Duodenal mucosa (tissue), 2 donors: Measurements from ENCODE around the gene DPP10.

Experiments used
- H3K27ac ChIP-seq: one replicate; pipeline ENCODE4 v1.7.0; 2013; ENCODE audit warnings: low read depth, low read length
- H3K27me3 ChIP-seq, 2 donors: one replicate each; pipeline ENCODE4 v1.7.0; 2013; ENCODE audit warnings: low read length in 2 of 2, control low read depth in 1 of 2; ENCODE audit not compliant: insufficient read depth in 2 of 2, control insufficient read depth in 1 of 2
- H3K36me3 ChIP-seq, 2 donors: one replicate each; pipeline ENCODE4 v1.7.0; 2013; ENCODE audit warnings: low read length in 2 of 2, control low read depth in 1 of 2; ENCODE audit not compliant: insufficient read depth in 2 of 2, control insufficient read depth in 1 of 2
- H3K4me1 ChIP-seq, 2 donors: one replicate each; pipeline ENCODE4 v1.7.0; 2013; ENCODE audit warnings: low read length in 2 of 2, control low read depth in 1 of 2; ENCODE audit not compliant: insufficient read depth in 2 of 2, control insufficient read depth in 1 of 2
- H3K4me3 ChIP-seq, 2 donors: one replicate each; pipeline ENCODE4 v1.7.0; 2013; ENCODE audit warnings: low read length in 2 of 2, low read depth in 1 of 2
- H3K9ac ChIP-seq, 2 donors: one replicate each; pipeline ENCODE4 v1.7.0; 2013; ENCODE audit warnings: low read length in 2 of 2, low read depth in 1 of 2
- H3K9me3 ChIP-seq, 2 donors: one replicate each; pipeline ENCODE4 v1.7.0; 2013; ENCODE audit warnings: low read length in 2 of 2, control low read depth in 1 of 2; ENCODE audit not compliant: control insufficient read depth in 1 of 2

Gene DPP10

DNA sequence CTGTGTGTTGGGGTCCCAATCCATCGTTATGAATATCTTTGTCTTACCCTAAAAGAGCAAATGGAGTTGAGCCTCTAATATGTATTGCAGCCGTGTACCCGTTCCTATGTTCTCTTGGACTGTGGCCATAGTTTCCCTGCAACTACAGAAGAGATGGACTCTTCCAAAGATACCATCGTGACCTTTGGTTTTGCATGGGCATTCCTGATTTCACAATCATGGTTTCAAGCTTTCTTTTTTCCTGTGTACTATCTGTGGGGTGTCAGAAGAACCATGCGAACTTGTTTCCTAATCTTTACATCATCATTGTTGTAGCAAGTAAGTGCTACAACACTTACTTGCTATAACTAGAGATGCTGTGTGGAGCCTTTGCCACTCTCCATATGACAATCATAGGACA lies 1295.7 kb downstream of the DPP10 start:
- Histone ChIP-seq H3K36me3 (no peaks in the 10 kb centered on the region), H3K4me3 (no peak overlapping the region)

GRCh38 chr2:115739574-115739973 lies 1297.1 kb downstream of the DPP10 start:
- Histone ChIP-seq H3K27me3 (no peaks in the 10 kb centered on the region), H3K36me3 (no peaks in the 10 kb centered on the region), H3K4me3 (no peak overlapping the region), H3K27ac (no peak overlapping the region), H3K4me1 (no peaks in the 10 kb centered on the region), H3K9ac (no peak overlapping the region), H3K9me3 (no peaks in the 10 kb centered on the region)

More for the DNA sequence above, 1295.7 kb downstream of the DPP10 start:
- Histone ChIP-seq H3K27me3 (no peaks in the 10 kb centered on the region), H3K9ac (no peak overlapping the region), H3K27ac (no peak overlapping the region), H3K4me1 (no peaks in the 10 kb centered on the region), H3K9me3 (no peaks in the 10 kb centered on the region)

GRCh38 chr2:115746151-115746550 lies 1303.7 kb downstream of the DPP10 start:
- Histone ChIP-seq H3K9ac (no peak overlapping the region), H3K4me3 (no peak overlapping the region)

GRCh38 chr2:115757286-115757685 lies 1314.8 kb downstream of the DPP10 start:
- H3K27ac ChIP-seq = no peak overlapping the region
- no peaks in the 10 kb centered on the region for H3K36me3 ChIP-seq
- no peaks in the 10 kb centered on the region for H3K4me1 ChIP-seq
- H3K9ac ChIP-seq = no peak overlapping the region
- no peak overlapping the region for H3K4me3 ChIP-seq
- H3K9me3 ChIP-seq = no peaks in the 10 kb centered on the region
- H3K27me3 ChIP-seq = no peaks in the 10 kb centered on the region

More at GRCh38 chr2:115746151-115746550, 1303.7 kb downstream of the DPP10 start:
- Histone ChIP-seq H3K27ac (no peak overlapping the region), H3K4me1 (no peaks in the 10 kb centered on the region), H3K27me3 (no peaks in the 10 kb centered on the region), H3K36me3 (no peaks in the 10 kb centered on the region), H3K9me3 (peaks cover 0 to 2% of the 10 kb centered on the region in 2 donors)

DNA sequence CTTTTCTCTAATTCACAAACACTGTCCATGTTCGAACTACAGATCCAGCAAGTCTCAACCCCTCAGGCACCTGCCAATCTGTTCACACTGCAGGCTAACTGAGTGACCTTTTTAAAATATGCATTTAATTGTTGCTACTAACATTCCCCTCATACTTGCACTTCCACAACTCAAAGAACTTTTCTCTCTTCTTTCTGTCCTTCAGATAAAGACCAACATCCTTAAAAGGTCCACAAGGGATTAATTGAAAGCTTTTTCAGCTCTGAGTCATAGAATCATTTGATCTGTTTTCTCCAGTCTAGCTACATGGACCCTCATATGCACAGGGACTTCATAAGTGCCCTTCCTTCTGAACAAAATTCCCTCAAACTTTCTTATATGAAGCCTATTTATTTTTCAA lies 1321.2 kb downstream of the DPP10 start:
- no peak overlapping the region for H3K27ac ChIP-seq
- no peaks in the 10 kb centered on the region for H3K27me3 ChIP-seq
- H3K4me3 ChIP-seq = no peak overlapping the region
- H3K9ac ChIP-seq = no peak overlapping the region
- no peaks in the 10 kb centered on the region for H3K4me1 ChIP-seq
- H3K9me3 ChIP-seq = no peaks in the 10 kb centered on the region
- no peaks in the 10 kb centered on the region for H3K36me3 ChIP-seq

- Histone ChIP-seq H3K4me1 (no peaks in the 10 kb centered on the region), H3K27me3 (no peaks in the 10 kb centered on the region), H3K27ac (no peak overlapping the region), H3K36me3 (no peaks in the 10 kb centered on the region), H3K9me3 (peaks cover 0 to 2% of the 10 kb centered on the region in 2 donors), H3K9ac (no peak overlapping the region), H3K4me3 (no peak overlapping the region)
Observed at GRCh38 chr2:115771516-115771915, 1329.1 kb downstream of the DPP10 start.

GRCh38 chr2:115774361-115774760 lies 1331.9 kb downstream of the DPP10 start:
- H3K36me3 ChIP-seq = no peaks in the 10 kb centered on the region
- no peak overlapping the region for H3K9ac ChIP-seq
- no peaks in the 10 kb centered on the region for H3K4me1 ChIP-seq
- H3K4me3 ChIP-seq = no peak overlapping the region
- H3K9me3 ChIP-seq = peaks cover 0 to 2% of the 10 kb centered on the region in 2 donors
- H3K27ac ChIP-seq = no peak overlapping the region
- no peaks in the 10 kb centered on the region for H3K27me3 ChIP-seq

- no peak overlapping the region for H3K4me3 ChIP-seq
- H3K9me3 ChIP-seq = peaks cover 0 to 2% of the 10 kb centered on the region in 2 donors
- H3K27ac ChIP-seq = no peak overlapping the region
- no peaks in the 10 kb centered on the region for H3K36me3 ChIP-seq
- no peaks in the 10 kb centered on the region for H3K27me3 ChIP-seq
- H3K9ac ChIP-seq = no peak overlapping the region
- H3K4me1 ChIP-seq = no peaks in the 10 kb centered on the region
Observed at GRCh38 chr2:115779085-115779632, 1336.7 kb downstream of the DPP10 start.

DNA sequence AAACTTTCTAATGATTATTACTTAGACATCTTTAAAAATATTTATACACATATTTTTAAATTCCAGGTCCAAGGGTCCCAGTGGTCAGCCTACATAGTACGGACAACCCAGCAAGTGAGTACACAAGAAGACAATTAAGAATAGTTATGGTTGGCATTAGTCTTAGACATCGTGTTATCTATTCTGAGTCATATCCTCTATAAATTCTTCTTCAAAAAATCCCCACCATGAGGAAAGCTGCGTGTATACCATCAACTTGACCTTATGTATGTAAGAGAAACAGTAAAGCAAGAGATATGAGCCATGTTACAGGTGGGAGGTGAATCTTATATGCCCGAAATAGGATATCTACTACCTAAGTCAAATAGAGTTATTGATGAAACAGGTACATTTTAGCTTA lies 1339.8 kb downstream of the DPP10 start:
- H3K4me1 ChIP-seq = no peaks in the 10 kb centered on the region
- no peak overlapping the region for H3K9ac ChIP-seq
- H3K36me3 ChIP-seq = no peaks in the 10 kb centered on the region
- no peaks in the 10 kb centered on the region for H3K27me3 ChIP-seq
- no peak overlapping the region for H3K4me3 ChIP-seq
- H3K9me3 ChIP-seq = no peaks in the 10 kb centered on the region
- no peak overlapping the region for H3K27ac ChIP-seq

- no peaks in the 10 kb centered on the region for H3K9me3 ChIP-seq
Observed at GRCh38 chr2:115796078-115796477, 1353.6 kb downstream of the DPP10 start.

DNA sequence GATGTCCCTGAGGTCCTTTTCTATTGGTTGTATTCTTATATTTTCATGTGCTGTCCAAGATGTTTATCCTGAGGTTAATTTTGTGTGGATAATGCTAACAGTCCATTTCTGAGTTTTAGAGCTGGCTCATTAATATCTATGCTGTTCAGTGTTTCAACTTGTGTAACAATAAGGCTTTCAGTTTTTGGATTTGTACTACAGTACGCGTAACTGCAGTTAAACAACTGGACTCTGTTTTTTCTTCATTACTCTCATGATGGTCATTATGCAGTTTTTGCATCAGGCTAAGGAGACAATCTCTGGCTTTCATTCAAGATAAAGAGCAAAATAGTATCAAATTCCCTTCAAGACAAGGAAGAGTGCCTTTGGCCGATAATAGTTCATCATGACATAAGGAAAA lies 1364.8 kb downstream of the DPP10 start:
- Histone ChIP-seq H3K9me3 (no peaks in the 10 kb centered on the region), H3K27me3 (no peaks in the 10 kb centered on the region), H3K36me3 (no peaks in the 10 kb centered on the region), H3K4me3 (no peak overlapping the region), H3K27ac (no peak overlapping the region), H3K4me1 (no peaks in the 10 kb centered on the region), H3K9ac (no peak overlapping the region)

More at GRCh38 chr2:115796078-115796477, 1353.6 kb downstream of the DPP10 start:
- H3K4me3 ChIP-seq = no peak overlapping the region
- no peak overlapping the region for H3K9ac ChIP-seq
- H3K27me3 ChIP-seq = no peaks in the 10 kb centered on the region
- H3K36me3 ChIP-seq = no peaks in the 10 kb centered on the region
- H3K27ac ChIP-seq = no peak overlapping the region
- H3K4me1 ChIP-seq = no peaks in the 10 kb centered on the region
